ENCODE results near the gene WRNIP1. TPM values are rescaled to one million over a fixed set of nuclear protein-coding genes. Genes with fewer than 3 reads are reported as not detected.

WRNIP1 gene
- total and polyA plus RNA-seq, 2 of the 13 experiments (the other 11 are each of a cell fraction or from before 2014, with no cell fraction given) = 77.7 to 90.3 TPM

DNA sequence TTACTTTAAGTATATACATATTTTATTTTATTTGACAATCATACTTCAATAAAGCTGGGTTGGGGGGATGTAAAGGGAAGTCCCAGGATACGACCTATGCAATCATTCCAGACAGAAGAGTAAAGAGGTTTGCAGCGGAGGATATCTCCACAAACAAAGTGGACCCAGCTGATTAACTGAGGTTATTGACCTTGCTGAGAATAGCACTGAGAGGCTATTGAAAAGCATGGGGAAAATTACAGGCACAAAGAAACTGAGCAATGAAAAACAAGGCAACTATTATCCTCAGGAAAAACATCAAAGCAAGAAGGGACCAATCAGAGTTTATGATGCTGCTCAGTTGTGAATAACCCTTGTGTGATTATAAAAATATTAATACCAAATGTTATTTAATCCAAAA lies 43.8 kb downstream of the WRNIP1 start (continued):
- TF ChIP-seq, protein P1, sequence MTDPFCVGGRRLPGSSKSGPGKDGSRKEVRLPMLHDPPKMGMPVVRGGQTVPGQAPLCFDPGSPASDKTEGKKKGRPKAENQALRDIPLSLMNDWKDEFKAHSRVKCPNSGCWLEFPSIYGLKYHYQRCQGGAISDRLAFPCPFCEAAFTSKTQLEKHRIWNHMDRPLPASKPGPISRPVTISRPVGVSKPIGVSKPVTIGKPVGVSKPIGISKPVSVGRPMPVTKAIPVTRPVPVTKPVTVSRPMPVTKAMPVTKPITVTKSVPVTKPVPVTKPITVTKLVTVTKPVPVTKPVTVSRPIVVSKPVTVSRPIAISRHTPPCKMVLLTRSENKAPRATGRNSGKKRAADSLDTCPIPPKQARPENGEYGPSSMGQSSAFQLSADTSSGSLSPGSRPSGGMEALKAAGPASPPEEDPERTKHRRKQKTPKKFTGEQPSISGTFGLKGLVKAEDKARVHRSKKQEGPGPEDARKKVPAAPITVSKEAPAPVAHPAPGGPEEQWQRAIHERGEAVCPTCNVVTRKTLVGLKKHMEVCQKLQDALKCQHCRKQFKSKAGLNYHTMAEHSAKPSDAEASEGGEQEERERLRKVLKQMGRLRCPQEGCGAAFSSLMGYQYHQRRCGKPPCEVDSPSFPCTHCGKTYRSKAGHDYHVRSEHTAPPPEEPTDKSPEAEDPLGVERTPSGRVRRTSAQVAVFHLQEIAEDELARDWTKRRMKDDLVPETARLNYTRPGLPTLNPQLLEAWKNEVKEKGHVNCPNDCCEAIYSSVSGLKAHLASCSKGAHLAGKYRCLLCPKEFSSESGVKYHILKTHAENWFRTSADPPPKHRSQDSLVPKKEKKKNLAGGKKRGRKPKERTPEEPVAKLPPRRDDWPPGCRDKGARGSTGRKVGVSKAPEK (CRISPR knock-in tag; IDR thresholded peaks at IDR 0.05; ENCODE audit: borderline replicate concordance) = no peak
- no peak for TF ChIP-seq NFE2L1 (CRISPR knock-in tag; IDR thresholded peaks at IDR 0.05; ENCODE audit: borderline replicate concordance)
- TF ChIP-seq, protein P2, sequence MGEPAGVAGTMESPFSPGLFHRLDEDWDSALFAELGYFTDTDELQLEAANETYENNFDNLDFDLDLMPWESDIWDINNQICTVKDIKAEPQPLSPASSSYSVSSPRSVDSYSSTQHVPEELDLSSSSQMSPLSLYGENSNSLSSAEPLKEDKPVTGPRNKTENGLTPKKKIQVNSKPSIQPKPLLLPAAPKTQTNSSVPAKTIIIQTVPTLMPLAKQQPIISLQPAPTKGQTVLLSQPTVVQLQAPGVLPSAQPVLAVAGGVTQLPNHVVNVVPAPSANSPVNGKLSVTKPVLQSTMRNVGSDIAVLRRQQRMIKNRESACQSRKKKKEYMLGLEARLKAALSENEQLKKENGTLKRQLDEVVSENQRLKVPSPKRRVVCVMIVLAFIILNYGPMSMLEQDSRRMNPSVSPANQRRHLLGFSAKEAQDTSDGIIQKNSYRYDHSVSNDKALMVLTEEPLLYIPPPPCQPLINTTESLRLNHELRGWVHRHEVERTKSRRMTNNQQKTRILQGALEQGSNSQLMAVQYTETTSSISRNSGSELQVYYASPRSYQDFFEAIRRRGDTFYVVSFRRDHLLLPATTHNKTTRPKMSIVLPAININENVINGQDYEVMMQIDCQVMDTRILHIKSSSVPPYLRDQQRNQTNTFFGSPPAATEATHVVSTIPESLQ (CRISPR knock-in tag; conservative IDR thresholded peaks at IDR 0.05) = no peak
- TF ChIP-seq NR2F6 (IDR thresholded peaks at IDR 0.05) = peak; percentile 61; the same call in 1 of the 2 replicates
- peak; percentile 75; the same call in 1 of the 2 replicates for TF ChIP-seq NR2F6 (CRISPR knock-in tag; IDR thresholded peaks at IDR 0.05)
- no peak for TF ChIP-seq TP53 (CRISPR knock-in tag; conservative IDR thresholded peaks at IDR 0.05)
- TF ChIP-seq YEATS2 (CRISPR knock-in tag; IDR thresholded peaks at IDR 0.05; ENCODE audit: borderline replicate concordance) = no peak
- TF ChIP-seq ZFAT (CRISPR knock-in tag; conservative IDR thresholded peaks at IDR 0.05) = no peak
- TF ChIP-seq, protein P3, sequence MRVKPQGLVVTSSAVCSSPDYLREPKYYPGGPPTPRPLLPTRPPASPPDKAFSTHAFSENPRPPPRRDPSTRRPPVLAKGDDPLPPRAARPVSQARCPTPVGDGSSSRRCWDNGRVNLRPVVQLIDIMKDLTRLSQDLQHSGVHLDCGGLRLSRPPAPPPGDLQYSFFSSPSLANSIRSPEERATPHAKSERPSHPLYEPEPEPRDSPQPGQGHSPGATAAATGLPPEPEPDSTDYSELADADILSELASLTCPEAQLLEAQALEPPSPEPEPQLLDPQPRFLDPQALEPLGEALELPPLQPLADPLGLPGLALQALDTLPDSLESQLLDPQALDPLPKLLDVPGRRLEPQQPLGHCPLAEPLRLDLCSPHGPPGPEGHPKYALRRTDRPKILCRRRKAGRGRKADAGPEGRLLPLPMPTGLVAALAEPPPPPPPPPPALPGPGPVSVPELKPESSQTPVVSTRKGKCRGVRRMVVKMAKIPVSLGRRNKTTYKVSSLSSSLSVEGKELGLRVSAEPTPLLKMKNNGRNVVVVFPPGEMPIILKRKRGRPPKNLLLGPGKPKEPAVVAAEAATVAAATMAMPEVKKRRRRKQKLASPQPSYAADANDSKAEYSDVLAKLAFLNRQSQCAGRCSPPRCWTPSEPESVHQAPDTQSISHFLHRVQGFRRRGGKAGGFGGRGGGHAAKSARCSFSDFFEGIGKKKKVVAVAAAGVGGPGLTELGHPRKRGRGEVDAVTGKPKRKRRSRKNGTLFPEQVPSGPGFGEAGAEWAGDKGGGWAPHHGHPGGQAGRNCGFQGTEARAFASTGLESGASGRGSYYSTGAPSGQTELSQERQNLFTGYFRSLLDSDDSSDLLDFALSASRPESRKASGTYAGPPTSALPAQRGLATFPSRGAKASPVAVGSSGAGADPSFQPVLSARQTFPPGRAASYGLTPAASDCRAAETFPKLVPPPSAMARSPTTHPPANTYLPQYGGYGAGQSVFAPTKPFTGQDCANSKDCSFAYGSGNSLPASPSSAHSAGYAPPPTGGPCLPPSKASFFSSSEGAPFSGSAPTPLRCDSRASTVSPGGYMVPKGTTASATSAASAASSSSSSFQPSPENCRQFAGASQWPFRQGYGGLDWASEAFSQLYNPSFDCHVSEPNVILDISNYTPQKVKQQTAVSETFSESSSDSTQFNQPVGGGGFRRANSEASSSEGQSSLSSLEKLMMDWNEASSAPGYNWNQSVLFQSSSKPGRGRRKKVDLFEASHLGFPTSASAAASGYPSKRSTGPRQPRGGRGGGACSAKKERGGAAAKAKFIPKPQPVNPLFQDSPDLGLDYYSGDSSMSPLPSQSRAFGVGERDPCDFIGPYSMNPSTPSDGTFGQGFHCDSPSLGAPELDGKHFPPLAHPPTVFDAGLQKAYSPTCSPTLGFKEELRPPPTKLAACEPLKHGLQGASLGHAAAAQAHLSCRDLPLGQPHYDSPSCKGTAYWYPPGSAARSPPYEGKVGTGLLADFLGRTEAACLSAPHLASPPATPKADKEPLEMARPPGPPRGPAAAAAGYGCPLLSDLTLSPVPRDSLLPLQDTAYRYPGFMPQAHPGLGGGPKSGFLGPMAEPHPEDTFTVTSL (CRISPR knock-in tag; IDR thresholded peaks at IDR 0.05; ENCODE audit: borderline replicate concordance) = peak; percentile 56; the same call in 1 of the 2 replicates
- TF ChIP-seq ZMAT5 (CRISPR knock-in tag; IDR thresholded peaks at IDR 0.05; ENCODE audit: borderline replicate concordance, low read depth) = no peak
- TF ChIP-seq ARID2 (CRISPR knock-in tag; IDR thresholded peaks at IDR 0.05; ENCODE audit: borderline replicate concordance) = no peak
- TF ChIP-seq ZFP1 (CRISPR knock-in tag; IDR thresholded peaks at IDR 0.05) = 0 out of 2 replicates have a peak, but pooled peaks have one; percentile 16

Measured in HepG2 (cell line).